Fibroblast of skin of left quadriceps (primary cell): Measurements from ENCODE around the gene VGLL2.
"Not testable (repeated sequence)": the region's sequence is repeated elsewhere in the genome, so short reads cannot be mapped to it uniquely, and the experiment has no call there.

Experiments used
- DNase-seq, 2 experiments: peaks; one replicate each; pipeline ENCODE4 v3.0.0-alpha.2; 2013; ENCODE audit warnings: low read depth in 2 of 2

The VGLL2 gene, protein sequence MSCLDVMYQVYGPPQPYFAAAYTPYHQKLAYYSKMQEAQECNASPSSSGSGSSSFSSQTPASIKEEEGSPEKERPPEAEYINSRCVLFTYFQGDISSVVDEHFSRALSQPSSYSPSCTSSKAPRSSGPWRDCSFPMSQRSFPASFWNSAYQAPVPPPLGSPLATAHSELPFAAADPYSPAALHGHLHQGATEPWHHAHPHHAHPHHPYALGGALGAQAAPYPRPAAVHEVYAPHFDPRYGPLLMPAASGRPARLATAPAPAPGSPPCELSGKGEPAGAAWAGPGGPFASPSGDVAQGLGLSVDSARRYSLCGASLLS

GRCh38 chr6:117265410-117266256, at the start of gene VGLL2:
TSS of gene VGLL2 (plus strand) at chr6:117265558. CDS start at chr6:117265764, 206 bp downstream.
- peak in 1 of 2 experiments; percentile 9 for DNase-seq

DNA sequence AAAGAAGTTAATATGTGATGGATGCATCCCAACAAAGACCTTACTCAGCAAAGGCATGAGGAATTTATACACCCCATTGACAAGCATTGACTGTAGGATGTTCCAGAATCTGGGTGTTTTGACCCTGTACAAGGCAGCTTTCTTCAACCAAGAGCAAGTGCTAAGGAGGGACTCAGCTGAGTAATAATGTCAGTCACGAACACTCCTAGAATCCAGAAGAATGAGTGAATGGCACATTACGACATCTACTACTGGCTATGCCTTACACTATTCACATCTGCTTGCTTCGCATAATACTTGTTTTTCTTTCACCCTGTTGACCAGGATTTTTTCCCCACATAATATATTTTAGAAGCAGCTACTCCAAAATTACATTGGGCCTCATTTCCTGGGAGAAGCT, 42.5 kb upstream of the VGLL2 start:
- no peak for DNase-seq

DNA sequence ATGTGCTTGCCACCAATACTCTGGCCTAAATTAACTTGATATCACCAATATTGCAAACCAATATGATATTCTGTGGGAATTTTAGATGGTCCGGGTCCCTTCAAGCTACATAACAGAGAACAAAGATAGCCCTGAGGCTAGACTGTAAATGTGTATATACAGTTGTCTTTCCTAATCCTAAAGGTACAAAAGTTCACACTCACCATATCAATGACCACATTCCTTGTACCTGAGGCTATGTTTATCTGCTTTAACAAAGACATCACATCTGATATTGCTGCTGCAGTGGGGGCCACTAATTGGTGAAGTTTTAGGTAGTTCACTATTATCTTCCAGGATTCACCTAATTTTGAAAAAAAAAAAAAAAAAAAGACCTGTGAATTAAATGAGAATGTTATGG, 38.6 kb upstream of the VGLL2 start:
- DNase-seq, result no peak

DNA sequence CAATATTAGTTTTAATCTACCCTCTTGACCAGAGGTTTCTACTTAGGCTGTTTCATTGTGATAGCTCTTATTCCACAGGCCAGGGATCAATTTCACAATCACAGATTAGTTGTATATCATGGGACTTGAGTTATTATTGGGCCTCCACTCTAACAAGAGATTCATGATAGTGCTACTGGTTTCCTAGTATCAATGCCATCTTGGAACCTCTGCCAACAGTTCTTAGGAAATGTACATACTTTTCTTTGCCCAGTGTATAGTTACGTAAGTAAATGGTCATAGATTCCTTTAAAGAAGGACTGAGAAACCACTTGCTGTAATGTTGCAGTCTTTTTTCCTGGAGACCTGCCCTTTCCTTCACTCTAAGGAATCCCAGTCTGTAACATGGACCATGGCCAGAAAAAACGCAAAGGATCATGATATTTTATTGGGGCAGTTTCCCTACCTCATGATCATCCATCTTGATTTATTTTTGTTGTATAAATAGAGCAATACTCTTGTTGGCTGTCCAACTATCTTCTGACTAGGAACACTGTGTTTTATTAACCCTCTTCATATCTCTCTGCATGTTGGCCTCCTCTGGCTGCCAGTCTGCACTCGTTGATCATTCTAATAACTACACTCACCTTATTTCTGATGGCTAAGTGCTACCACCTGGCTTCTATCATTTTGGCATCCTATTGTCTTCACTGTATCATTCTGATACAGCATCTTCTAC, 38.0 kb upstream of the VGLL2 start:
- DNase-seq, result no peak

- DNase-seq, result no peak
Measured at GRCh38 chr6:117228202-117228601, 37.2 kb upstream of the VGLL2 start.

GRCh38 chr6:117229870-117230269, 35.5 kb upstream of the VGLL2 start:
- no peak for DNase-seq

- no peak for DNase-seq
Measured at GRCh38 chr6:117231466-117231865, 33.9 kb upstream of the VGLL2 start.

DNA sequence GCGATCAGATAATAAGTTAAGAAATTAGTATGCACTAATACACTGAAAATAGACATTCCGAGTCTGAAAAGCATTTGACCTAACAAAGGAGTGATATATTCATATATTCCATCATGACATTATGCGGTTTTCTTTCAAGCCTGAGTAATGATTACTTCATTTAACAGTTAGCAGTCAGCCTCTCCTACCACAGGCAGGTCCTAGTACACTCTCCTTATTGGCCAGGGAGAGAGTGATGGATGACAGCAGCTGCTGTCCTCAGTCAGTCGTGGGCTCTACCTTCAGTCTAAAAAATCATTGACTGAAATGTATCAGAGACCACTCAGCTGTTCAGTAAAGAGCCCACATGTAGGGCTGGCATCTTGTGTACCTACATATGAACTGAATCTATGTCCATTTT, 33.2 kb upstream of the VGLL2 start:
- no peak for DNase-seq

DNA sequence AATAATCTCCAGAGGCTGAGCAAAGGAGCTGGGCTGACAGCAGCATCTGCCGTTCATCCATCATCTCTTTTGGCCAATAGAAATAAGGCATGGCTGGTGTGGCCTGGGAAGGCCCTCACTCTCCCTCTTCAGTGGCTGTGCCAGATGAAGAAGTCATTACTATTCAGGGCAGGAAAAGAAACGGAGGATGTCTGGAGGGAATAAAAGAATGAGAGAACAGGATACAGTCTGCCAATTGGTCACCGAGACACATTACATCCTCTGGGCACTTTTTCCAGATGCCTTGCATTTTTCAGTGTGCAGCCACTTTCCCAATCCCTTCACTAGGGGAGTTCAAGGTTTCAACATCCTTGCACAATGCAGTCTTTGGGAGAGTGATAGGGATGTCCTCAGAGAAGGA, 32.2 kb upstream of the VGLL2 start:
- DNase-seq, result no peak

DNA sequence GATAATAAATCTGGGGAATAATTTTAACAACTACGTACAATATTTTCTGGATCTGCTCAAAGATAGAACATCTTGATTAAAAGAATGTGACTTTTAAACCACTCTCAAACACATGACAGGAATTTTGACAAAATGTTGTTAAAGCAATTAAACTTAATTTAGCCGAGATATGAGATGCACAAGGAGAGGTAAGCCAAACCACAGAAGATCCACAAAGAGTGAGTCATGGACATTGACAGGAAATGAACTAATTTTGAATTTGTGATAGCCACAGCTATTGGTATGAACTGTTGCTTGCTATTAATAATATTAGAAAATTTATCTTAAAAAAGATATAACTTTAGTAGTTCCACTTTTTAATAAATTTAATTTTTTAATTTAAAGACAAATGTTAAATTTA, 27.8 kb upstream of the VGLL2 start:
- no peak for DNase-seq

DNA sequence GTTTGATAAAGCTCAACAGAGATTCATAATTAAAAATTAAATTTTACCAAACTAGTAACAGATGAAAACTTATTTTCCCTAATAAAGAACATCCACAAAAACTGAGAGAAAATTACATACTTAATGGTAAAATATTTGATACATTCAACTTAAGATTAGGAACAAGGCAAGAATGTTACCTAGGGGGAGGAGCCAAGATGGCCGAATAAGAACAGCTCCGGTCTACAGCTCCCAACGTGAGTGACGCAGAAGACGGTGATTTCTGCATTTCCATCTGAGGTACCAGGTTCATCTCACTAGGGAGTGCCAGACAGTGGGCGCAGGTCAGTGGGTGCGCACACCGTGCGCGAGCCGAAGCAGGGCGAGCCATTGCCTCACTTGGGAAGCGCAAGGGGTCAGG, 20.8 kb upstream of the VGLL2 start:
- not testable (repeated sequence) for DNase-seq

GRCh38 chr6:117244979-117245378, 20.4 kb upstream of the VGLL2 start:
- not testable (repeated sequence) for DNase-seq

GRCh38 chr6:117253785-117254184, 11.6 kb upstream of the VGLL2 start:
- DNase-seq, result no peak

DNA sequence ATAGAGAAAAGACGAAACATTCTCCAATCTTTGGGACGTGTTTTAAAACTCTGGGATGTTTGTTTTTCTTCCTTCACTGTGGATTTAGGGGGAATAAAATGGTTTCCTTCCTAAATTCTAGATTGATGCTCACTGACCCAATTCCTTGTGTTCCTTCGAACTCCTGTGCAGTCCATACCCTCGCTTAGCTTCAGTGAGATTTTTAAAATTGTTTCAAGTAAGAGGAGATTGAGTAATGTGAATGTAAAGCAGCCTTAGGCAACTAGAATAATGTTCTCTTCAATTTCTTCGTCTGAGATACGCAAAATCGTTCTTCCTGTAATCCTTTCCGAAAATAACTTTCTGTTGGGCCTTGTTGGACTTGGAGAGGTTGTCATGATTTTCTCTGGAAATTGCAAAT, 2.6 kb upstream of the VGLL2 start:
- DNase-seq, result no peak

GRCh38 chr6:117263353-117263927, 1.9 kb upstream of the VGLL2 start:
- no peak for DNase-seq

DNA sequence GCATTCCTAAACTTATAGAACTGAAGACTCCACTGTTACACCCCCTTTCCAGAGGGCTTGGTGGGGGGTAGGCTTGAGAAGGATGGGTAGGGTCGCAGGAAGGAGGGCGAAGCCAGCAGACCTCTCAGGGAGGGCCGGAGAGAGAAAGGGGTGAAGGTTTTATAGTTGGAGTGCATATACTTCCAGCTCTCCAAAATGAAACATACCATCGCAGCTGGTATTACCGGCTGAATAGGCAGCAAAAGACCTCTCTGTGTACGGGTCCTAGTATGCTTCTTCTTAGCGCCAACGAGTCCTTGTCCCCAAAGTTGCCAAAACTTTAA, 1.0 kb upstream of the VGLL2 start:
- no peak for DNase-seq

DNA sequence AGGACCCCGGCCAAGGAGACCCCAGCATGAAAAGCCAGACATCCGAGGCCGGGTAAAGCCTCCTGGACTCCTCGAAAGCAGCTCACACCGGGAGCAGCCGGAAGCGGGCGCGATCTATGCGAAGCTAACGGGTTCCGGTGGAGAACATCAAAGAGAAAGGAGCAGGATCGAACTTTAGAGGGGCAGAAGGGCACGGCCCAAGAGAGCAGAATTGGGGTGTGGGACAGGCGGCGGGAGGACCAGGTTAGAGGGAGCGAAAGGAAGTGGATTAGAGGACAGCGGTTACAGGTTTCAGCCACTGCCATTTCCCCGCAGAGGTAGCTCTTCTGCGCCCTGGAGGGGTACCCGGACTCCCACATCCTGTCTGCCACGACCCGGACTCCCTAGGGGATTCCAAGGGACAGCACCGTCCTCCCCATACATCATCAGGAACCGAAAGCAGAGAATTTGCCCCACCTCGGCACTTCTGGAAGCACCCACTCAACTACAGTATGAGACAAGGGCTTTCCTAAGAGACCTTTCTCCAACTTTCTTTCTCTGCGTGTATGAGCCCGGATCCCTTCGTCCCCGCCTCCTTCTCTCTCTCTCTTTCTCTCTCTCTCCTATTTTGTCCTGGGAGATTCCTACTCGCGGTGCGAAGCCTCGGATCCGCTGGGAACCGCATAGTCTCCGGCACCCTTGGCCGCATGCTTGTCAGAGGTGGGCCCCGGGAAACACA, 507 bp upstream of the VGLL2 start:
- DNase-seq, result no peak

DNA sequence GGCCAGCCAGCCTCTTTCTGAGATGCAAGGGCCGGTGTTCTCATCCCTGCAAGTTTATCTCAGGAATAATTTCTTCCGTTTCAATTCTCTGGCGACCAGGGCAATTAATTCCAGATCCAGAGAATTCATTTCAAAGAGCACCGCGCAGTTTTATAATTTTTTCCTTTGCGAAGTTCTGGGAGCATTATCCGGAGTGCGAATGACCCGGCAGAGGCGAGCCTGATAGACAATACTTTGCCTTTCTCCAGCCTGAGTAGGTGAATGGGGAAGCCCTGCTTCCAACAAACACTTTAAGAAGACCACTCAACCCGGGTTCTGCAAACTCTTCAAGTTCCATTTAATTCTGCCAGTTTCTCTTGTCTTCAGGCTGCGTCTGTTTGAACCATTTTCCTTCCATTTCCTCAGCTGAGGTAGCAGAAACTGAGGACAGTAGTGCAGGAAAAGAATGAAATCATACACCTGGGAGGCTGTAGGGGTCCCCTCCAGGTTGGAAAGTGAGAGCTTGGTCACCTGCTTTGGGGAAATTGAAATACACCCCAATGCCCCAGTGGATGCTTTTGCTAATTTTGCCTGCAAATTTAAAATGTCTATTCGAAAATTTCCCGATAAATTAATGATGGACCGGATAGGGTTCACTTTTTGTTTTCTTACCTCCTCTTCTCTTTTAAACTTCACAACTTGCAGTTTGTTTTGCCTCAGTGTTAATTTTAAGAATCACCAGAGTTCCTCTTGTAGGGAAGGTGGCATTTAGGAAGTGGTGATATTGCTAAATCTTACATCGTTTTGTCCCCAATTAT, 1.1 kb downstream of the VGLL2 start:
- DNase-seq, result no peak

GRCh38 chr6:117267054-117267347, 1.6 kb downstream of the VGLL2 start:
- DNase-seq, result no peak

DNA sequence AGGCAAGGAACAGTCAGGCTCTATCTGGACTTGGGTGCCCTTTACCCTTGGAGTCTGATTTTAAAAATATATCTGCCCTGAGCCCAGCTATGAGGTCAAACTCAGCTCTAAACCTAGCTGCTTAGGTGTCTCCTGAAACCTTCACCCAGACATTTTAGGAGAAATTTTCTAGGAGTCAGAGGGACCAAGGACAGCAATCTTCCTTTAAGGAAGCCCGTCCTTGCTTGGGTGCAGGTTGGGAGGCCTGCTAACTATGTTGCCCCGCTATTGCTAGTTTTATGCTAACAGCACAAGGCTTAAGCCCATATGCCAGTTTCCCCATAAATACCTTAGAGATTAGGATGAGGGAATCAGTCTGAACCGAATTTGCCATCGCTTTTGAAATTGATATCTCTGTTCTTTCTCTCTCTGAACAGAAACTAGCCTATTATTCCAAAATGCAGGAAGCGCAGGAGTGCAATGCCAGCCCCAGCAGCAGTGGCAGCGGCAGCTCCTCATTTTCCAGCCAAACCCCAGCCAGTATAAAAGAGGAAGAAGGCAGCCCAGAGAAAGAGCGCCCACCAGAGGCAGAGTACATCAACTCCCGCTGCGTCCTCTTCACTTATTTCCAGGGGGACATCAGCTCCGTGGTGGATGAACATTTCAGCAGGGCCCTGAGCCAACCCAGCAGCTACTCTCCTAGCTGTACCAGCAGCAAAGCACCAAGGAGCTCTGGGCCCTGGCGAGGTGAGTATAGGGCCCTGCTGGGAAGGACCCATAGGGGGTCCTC, 2.6 kb downstream of the VGLL2 start:
- no peak for DNase-seq
